Measurements from ENCODE around the gene BLID.
A peak's percentile ranks its signal among the peaks of the same experiment; 100 is the strongest.

The BLID gene

GRCh38 chr11:122159861-122160260, 43.8 kb upstream of the BLID start:
- Histone ChIP-seq H3K36me3 (ENCODE audit: low read depth) (peaks cover 84% of the 10 kb centered on the region), H3K4me3 (ENCODE audit: severe bottlenecking) (no peak overlapping the region), H3K27ac (ENCODE audit: poor library complexity, severe bottlenecking) (peak overlapping the region; percentile 99), H3K4me1 (ENCODE audit: insufficient read depth, poor library complexity, severe bottlenecking) (peaks cover 77% of the 10 kb centered on the region), H3K9me3 (ENCODE audit: severe bottlenecking) (no peaks in the 10 kb centered on the region), H3K27me3 (ENCODE audit: insufficient read depth, poor library complexity, severe bottlenecking) (no peaks in the 10 kb centered on the region)
- TF ChIP-seq CTCF (IDR thresholded peaks at IDR 0.05; ENCODE audit: poor library complexity, severe bottlenecking): no peak
- no peak for DNase-seq (ENCODE audit: low spot score)
- ATAC-seq (ENCODE audit: low read depth): no peak

- Histone ChIP-seq H3K27me3 (ENCODE audit: insufficient read depth, poor library complexity, severe bottlenecking) (no peaks in the 10 kb centered on the region), H3K4me1 (ENCODE audit: insufficient read depth, poor library complexity, severe bottlenecking) (peaks cover 70% of the 10 kb centered on the region), H3K9me3 (ENCODE audit: severe bottlenecking) (no peaks in the 10 kb centered on the region), H3K4me3 (ENCODE audit: severe bottlenecking) (no peak overlapping the region), H3K27ac (ENCODE audit: poor library complexity, severe bottlenecking) (peak overlapping the region; percentile 99), H3K36me3 (ENCODE audit: low read depth) (peaks cover 84% of the 10 kb centered on the region)
- no peak for DNase-seq (ENCODE audit: low spot score)
- peak; percentile 13; the same call in 1 of the 3 replicates for ATAC-seq (ENCODE audit: low read depth)
- TF ChIP-seq CTCF (IDR thresholded peaks at IDR 0.05; ENCODE audit: poor library complexity, severe bottlenecking): no peak
Observed at GRCh38 chr11:122159173-122159721, 43.2 kb upstream of the BLID start.

GRCh38 chr11:122158171-122158570, 42.2 kb upstream of the BLID start:
- DNase-seq (ENCODE audit: low spot score): no peak

GRCh38 chr11:122157653-122158161, 41.7 kb upstream of the BLID start:
- H3K9me3 ChIP-seq (ENCODE audit: severe bottlenecking): no peaks in the 10 kb centered on the region
- no peak for DNase-seq (ENCODE audit: low spot score)
- no peaks in the 10 kb centered on the region for H3K27me3 ChIP-seq (ENCODE audit: insufficient read depth, poor library complexity, severe bottlenecking)
- no peak for TF ChIP-seq CTCF (IDR thresholded peaks at IDR 0.05; ENCODE audit: poor library complexity, severe bottlenecking)
- peak overlapping the region; percentile 25 for H3K4me3 ChIP-seq (ENCODE audit: severe bottlenecking)
- peaks cover 80% of the 10 kb centered on the region for H3K36me3 ChIP-seq (ENCODE audit: low read depth)
- ATAC-seq (ENCODE audit: low read depth): no peak
- peaks cover 55% of the 10 kb centered on the region for H3K4me1 ChIP-seq (ENCODE audit: insufficient read depth, poor library complexity, severe bottlenecking)
- H3K27ac ChIP-seq (ENCODE audit: poor library complexity, severe bottlenecking): peak overlapping the region; percentile 99

More at GRCh38 chr11:122158171-122158570, 42.2 kb upstream of the BLID start:
- H3K9me3 ChIP-seq (ENCODE audit: severe bottlenecking): no peaks in the 10 kb centered on the region
- peak overlapping the region; percentile 25 for H3K4me3 ChIP-seq (ENCODE audit: severe bottlenecking)
- no peaks in the 10 kb centered on the region for H3K27me3 ChIP-seq (ENCODE audit: insufficient read depth, poor library complexity, severe bottlenecking)
- no peak for ATAC-seq (ENCODE audit: low read depth)
- peak overlapping the region; percentile 99 for H3K27ac ChIP-seq (ENCODE audit: poor library complexity, severe bottlenecking)
- H3K36me3 ChIP-seq (ENCODE audit: low read depth): peaks cover 82% of the 10 kb centered on the region
- H3K4me1 ChIP-seq (ENCODE audit: insufficient read depth, poor library complexity, severe bottlenecking): peaks cover 60% of the 10 kb centered on the region
- no peak for TF ChIP-seq CTCF (IDR thresholded peaks at IDR 0.05; ENCODE audit: poor library complexity, severe bottlenecking)

- Histone ChIP-seq H3K27me3 (ENCODE audit: insufficient read depth, poor library complexity, severe bottlenecking) (no peaks in the 10 kb centered on the region), H3K4me3 (ENCODE audit: severe bottlenecking) (peak overlapping the region; percentile 25), H3K4me1 (ENCODE audit: insufficient read depth, poor library complexity, severe bottlenecking) (peaks cover 48% of the 10 kb centered on the region), H3K36me3 (ENCODE audit: low read depth) (peaks cover 83% of the 10 kb centered on the region), H3K9me3 (ENCODE audit: severe bottlenecking) (no peaks in the 10 kb centered on the region), H3K27ac (ENCODE audit: poor library complexity, severe bottlenecking) (peak overlapping the region; percentile 99)
- TF ChIP-seq CTCF (IDR thresholded peaks at IDR 0.05; ENCODE audit: poor library complexity, severe bottlenecking): no peak
- DNase-seq (ENCODE audit: low spot score) (no peak), ATAC-seq (ENCODE audit: low read depth) (peak; percentile 65)
Observed at GRCh38 chr11:122156940-122157382, 40.9 kb upstream of the BLID start.
